HG02884 (cell line): ENCODE results near the gene RNGTT.
A peak's percentile ranks its signal among the peaks of the same experiment; 100 is the strongest.

Experiments used
- ATAC-seq: cut with Tn5 transposase; IDR thresholded peaks from one replicate; pipeline ENCODE4 v1.9.1; 2021; ENCODE audit warnings: mild to moderate bottlenecking, moderate library complexity; ENCODE audit not compliant: unreplicated experiment

Gene RNGTT

GRCh38 chr6:88566746-88567534 is 396.5 kb downstream of the RNGTT start:
- ATAC-seq, result peak; percentile 76

- no peak for ATAC-seq
Observed at GRCh38 chr6:88565836-88566235, 397.6 kb downstream of the RNGTT start.

- no peak for ATAC-seq
Observed at GRCh38 chr6:88565409-88565811, 398.0 kb downstream of the RNGTT start.

GRCh38 chr6:88563277-88563625 is 400.2 kb downstream of the RNGTT start:
- ATAC-seq, result no peak

- no peak for ATAC-seq
Observed at GRCh38 chr6:88562353-88563276, 400.8 kb downstream of the RNGTT start.

- ATAC-seq, result no peak
Observed at GRCh38 chr6:88561954-88562315, 401.5 kb downstream of the RNGTT start.

- ATAC-seq, result no peak
Observed at GRCh38 chr6:88561034-88561953, 402.1 kb downstream of the RNGTT start.
